ENCODE measurements around the gene FHOD3. TPM values are rescaled to one million over a fixed set of nuclear protein-coding genes. Genes with fewer than 3 reads are reported as not detected.

The FHOD3 gene
- total RNA-seq, 4 donors from 2014 or later: 3.5 to 40.0 (median 14.5) TPM

GRCh38 chr18:36817039-36817438, 519.5 kb downstream of the FHOD3 start:
- intact Hi-C loops (cut with DNase I; ENCODE audit: low total_unique reads): no loop called here
- in situ Hi-C loops (cut with MboI; ENCODE audit: low pct_ligation_motif_present in 1 of 4, low pct_unique_long_range_greater_than_20kb in 1 of 4, low sequenced_read_pairs in 3 of 4): no loop called here
- Histone ChIP-seq H3K4me3 (no peak overlapping the region), H3K36me3 (peaks cover 0 to 13% (median 0%) of the 10 kb centered on the region in 4 donors), H3K4me1 (no peaks in the 10 kb centered on the region), H3K27me3 (no peaks in the 10 kb centered on the region), H3K9me3 (no peaks in the 10 kb centered on the region), H3K27ac (no peak overlapping the region)
- 100% methylated on average over 1 of the region's 1 CpG; no CpG with 5 or more reads in 1 of the 2 donors for WGBS, 2 donors (ENCODE audit: low coverage in 1 of 2)
- no peak for DNase-seq
- TF ChIP-seq EP300 (IDR thresholded peaks at IDR 0.05; ENCODE audit: low read depth) (no peak), POLR2AphosphoS5 (IDR thresholded peaks at IDR 0.05) (no peak), POLR2A (IDR thresholded peaks at IDR 0.05) (no peak)
- TF ChIP-seq, protein P1, sequence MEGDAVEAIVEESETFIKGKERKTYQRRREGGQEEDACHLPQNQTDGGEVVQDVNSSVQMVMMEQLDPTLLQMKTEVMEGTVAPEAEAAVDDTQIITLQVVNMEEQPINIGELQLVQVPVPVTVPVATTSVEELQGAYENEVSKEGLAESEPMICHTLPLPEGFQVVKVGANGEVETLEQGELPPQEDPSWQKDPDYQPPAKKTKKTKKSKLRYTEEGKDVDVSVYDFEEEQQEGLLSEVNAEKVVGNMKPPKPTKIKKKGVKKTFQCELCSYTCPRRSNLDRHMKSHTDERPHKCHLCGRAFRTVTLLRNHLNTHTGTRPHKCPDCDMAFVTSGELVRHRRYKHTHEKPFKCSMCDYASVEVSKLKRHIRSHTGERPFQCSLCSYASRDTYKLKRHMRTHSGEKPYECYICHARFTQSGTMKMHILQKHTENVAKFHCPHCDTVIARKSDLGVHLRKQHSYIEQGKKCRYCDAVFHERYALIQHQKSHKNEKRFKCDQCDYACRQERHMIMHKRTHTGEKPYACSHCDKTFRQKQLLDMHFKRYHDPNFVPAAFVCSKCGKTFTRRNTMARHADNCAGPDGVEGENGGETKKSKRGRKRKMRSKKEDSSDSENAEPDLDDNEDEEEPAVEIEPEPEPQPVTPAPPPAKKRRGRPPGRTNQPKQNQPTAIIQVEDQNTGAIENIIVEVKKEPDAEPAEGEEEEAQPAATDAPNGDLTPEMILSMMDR (IDR thresholded peaks at IDR 0.05): no peak

- no peaks in the 10 kb centered on the region for H3K27me3 ChIP-seq
- TF ChIP-seq POLR2AphosphoS5 (IDR thresholded peaks at IDR 0.05): no peak
- TF ChIP-seq EP300 (IDR thresholded peaks at IDR 0.05; ENCODE audit: low read depth): no peak
- TF ChIP-seq, protein P1 (IDR thresholded peaks at IDR 0.05): no peak
- TF ChIP-seq POLR2A (IDR thresholded peaks at IDR 0.05): no peak
- no peak for DNase-seq
- H3K4me1 ChIP-seq: no peaks in the 10 kb centered on the region
- H3K9me3 ChIP-seq: no peaks in the 10 kb centered on the region
- no peak overlapping the region for H3K4me3 ChIP-seq
- in situ Hi-C loops (cut with MboI; ENCODE audit: low pct_ligation_motif_present in 1 of 4, low pct_unique_long_range_greater_than_20kb in 1 of 4, low sequenced_read_pairs in 3 of 4): no loop called here
- H3K27ac ChIP-seq: no peak overlapping the region
- WGBS, 2 donors (ENCODE audit: low coverage in 1 of 2): 95 to 97% methylated on average over 3 of the region's 3 CpGs
- intact Hi-C loops (cut with DNase I; ENCODE audit: low total_unique reads): no loop called here
- peaks cover 0 to 13% (median 0%) of the 10 kb centered on the region in 4 donors for H3K36me3 ChIP-seq
Measured at GRCh38 chr18:36818652-36819051, 521.1 kb downstream of the FHOD3 start.

DNA sequence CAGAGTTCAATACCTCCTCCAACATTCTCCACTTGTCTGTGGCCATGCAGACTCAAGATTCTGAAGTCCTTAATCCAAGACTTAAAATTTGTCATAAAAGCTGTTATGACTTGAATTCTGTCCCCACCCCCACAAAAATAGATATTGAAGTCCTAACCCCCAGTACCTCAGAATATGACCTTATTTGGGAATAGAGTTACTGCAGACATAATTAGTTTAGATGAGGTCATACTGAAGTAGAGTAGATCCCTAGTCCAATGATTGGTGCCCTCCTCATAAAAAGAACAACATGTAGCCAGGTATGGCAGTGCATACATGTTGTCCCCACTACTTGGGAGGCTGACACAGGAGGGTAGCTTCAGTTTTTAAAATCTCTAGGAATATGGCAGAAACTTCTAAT, 522.1 kb downstream of the FHOD3 start:
- no peak for DNase-seq
- peaks cover 0 to 13% (median 0%) of the 10 kb centered on the region in 4 donors for H3K36me3 ChIP-seq
- in situ Hi-C loops (cut with MboI; ENCODE audit: low pct_ligation_motif_present in 1 of 4, low pct_unique_long_range_greater_than_20kb in 1 of 4, low sequenced_read_pairs in 3 of 4) (no loop called here), intact Hi-C loops (cut with DNase I; ENCODE audit: low total_unique reads) (no loop called here)
- no peak for TF ChIP-seq POLR2AphosphoS5 (IDR thresholded peaks at IDR 0.05)
- TF ChIP-seq POLR2A (IDR thresholded peaks at IDR 0.05): no peak
- TF ChIP-seq, protein P1 (IDR thresholded peaks at IDR 0.05): no peak
- TF ChIP-seq EP300 (IDR thresholded peaks at IDR 0.05; ENCODE audit: low read depth): no peak
- no peaks in the 10 kb centered on the region for H3K27me3 ChIP-seq
- no peak overlapping the region for H3K27ac ChIP-seq
- no peaks in the 10 kb centered on the region for H3K4me1 ChIP-seq
- H3K9me3 ChIP-seq: no peaks in the 10 kb centered on the region
- no peak overlapping the region for H3K4me3 ChIP-seq

GRCh38 chr18:36821681-36822080, 524.2 kb downstream of the FHOD3 start:
- in situ Hi-C loops (cut with MboI; ENCODE audit: low pct_ligation_motif_present in 1 of 4, low pct_unique_long_range_greater_than_20kb in 1 of 4, low sequenced_read_pairs in 3 of 4) (no loop called here), intact Hi-C loops (cut with DNase I; ENCODE audit: low total_unique reads) (no loop called here)
- Histone ChIP-seq H3K9me3 (no peaks in the 10 kb centered on the region), H3K36me3 (peaks cover 0 to 13% (median 0%) of the 10 kb centered on the region in 4 donors), H3K4me1 (no peaks in the 10 kb centered on the region), H3K4me3 (no peak overlapping the region), H3K27me3 (no peaks in the 10 kb centered on the region), H3K27ac (no peak overlapping the region)
- no peak for DNase-seq
- WGBS, 2 donors (ENCODE audit: low coverage in 1 of 2): 93 to 96% methylated on average over 4 of the region's 4 CpGs
- no peak for TF ChIP-seq POLR2A (IDR thresholded peaks at IDR 0.05)
- TF ChIP-seq, protein P1 (IDR thresholded peaks at IDR 0.05): no peak
- no peak for TF ChIP-seq EP300 (IDR thresholded peaks at IDR 0.05; ENCODE audit: low read depth)
- no peak for TF ChIP-seq POLR2AphosphoS5 (IDR thresholded peaks at IDR 0.05)
